IMR-90 (cell line): ENCODE results near the gene CHI3L1.

Experiments used
- BHLHE40 ChIP-seq: fragments of 150-350 bp; IDR thresholded peaks from 2 replicates; pipeline ENCODE4 v1.6.1; 2016; ENCODE audit warnings: mild to moderate bottlenecking, low read depth, low read length
- CEBPB ChIP-seq: IDR thresholded peaks from 2 replicates; pipeline ENCODE4 v1.6.1; 2012; ENCODE audit warnings: low read depth, low read length, improper control_type of control experiment
- CHD1 ChIP-seq: IDR thresholded peaks from 2 replicates; pipeline ENCODE4 v1.6.1; 2012; ENCODE audit warnings: low read depth, low read length, improper control_type of control experiment
- MAFK ChIP-seq: IDR thresholded peaks from 2 replicates; pipeline ENCODE4 v1.6.1; 2012; ENCODE audit warnings: low read depth, low read length, improper control_type of control experiment
- MAZ ChIP-seq: IDR thresholded peaks from 2 replicates; pipeline ENCODE4 v1.6.1; 2012; ENCODE audit warnings: low read depth, mild to moderate bottlenecking, low read length, improper control_type of control experiment, moderate library complexity, borderline replicate concordance
- MXI1 ChIP-seq: IDR thresholded peaks from 2 replicates; pipeline ENCODE4 v1.6.1; 2012; ENCODE audit warnings: low read depth, mild to moderate bottlenecking, low read length, moderate library complexity, borderline replicate concordance
- NFE2L2 ChIP-seq: fragments of 150-350 bp; IDR thresholded peaks from 2 replicates; pipeline ENCODE4 v1.6.1; 2016; ENCODE audit warnings: low read depth, mild to moderate bottlenecking, low read length
- POLR2A ChIP-seq: IDR thresholded peaks from 2 replicates; pipeline ENCODE4 v1.6.1; 2012; ENCODE audit warnings: mild to moderate bottlenecking, low read depth, low read length
- RCOR1 ChIP-seq: IDR thresholded peaks from 2 replicates; pipeline ENCODE4 v1.6.1; 2012; ENCODE audit warnings: mild to moderate bottlenecking, low read length, improper control_type of control experiment; ENCODE audit not compliant: insufficient replicate concordance
- RFX5 ChIP-seq: IDR thresholded peaks from 2 replicates; pipeline ENCODE4 v1.8.0; 2012; ENCODE audit warnings: low read depth, mild to moderate bottlenecking, low read length, moderate library complexity
- SMC3 ChIP-seq: fragments of 150-350 bp; IDR thresholded peaks from 2 replicates; pipeline ENCODE4 v1.6.1; 2016; ENCODE audit warnings: low read depth, mild to moderate bottlenecking, antibody characterized with exemption, low read length, moderate library complexity
- USF2 ChIP-seq: fragments of 150-350 bp; IDR thresholded peaks from 2 replicates; pipeline ENCODE4 v1.6.1; 2017; ENCODE audit warnings: mild to moderate bottlenecking, antibody characterized with exemption, low read length, low read depth
- TF ChIP-seq, protein P1 (sequence below): conservative IDR thresholded peaks from 2 replicates; pipeline ENCODE4 v1.5.1; 2012; ENCODE audit warnings: mild to moderate bottlenecking, low read depth, low read length, improper control_type of control experiment
- TF ChIP-seq, protein P2 (sequence below): fragments of 150-350 bp; IDR thresholded peaks from 2 replicates; pipeline ENCODE4 v1.6.1; 2016; ENCODE audit warnings: low read depth, mild to moderate bottlenecking, low read length, moderate library complexity, borderline replicate concordance

DNA sequence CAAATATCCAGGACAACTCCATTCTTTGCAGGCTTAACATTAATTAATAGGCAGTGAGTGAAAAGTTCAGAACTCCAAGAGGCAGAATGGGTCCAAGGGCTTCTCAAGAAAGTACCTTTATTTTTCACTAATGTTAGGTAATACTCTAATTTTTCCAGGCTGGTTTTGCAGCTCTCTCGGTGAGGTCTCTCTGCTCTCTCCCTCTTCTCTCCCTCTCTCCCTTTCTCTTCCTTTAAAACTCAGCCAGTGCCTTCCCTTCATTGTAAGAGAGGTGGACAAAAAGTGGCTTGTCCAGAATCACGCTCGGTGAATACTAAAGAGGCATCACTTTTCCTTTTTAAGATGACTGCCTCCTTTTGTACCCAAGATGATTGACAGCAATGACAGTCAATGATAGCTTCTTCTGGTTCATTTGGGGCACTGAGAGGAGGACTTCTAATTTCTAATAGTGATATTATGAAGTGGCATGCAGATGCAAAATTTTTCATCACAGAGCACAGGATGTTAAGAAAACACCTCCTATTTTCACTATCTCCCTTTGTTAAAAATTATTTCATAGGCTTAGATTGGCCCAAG lies 1.3 kb upstream of the CHI3L1 start:
- TF ChIP-seq CEBPB (no peak), BHLHE40 (no peak), MAFK (no peak), SMC3 (no peak), POLR2A (no peak), USF2 (no peak), RFX5 (no peak), RCOR1 (no peak), CHD1 (no peak), NFE2L2 (no peak), MAZ (no peak), MXI1 (no peak)
- TF ChIP-seq, protein P1, sequence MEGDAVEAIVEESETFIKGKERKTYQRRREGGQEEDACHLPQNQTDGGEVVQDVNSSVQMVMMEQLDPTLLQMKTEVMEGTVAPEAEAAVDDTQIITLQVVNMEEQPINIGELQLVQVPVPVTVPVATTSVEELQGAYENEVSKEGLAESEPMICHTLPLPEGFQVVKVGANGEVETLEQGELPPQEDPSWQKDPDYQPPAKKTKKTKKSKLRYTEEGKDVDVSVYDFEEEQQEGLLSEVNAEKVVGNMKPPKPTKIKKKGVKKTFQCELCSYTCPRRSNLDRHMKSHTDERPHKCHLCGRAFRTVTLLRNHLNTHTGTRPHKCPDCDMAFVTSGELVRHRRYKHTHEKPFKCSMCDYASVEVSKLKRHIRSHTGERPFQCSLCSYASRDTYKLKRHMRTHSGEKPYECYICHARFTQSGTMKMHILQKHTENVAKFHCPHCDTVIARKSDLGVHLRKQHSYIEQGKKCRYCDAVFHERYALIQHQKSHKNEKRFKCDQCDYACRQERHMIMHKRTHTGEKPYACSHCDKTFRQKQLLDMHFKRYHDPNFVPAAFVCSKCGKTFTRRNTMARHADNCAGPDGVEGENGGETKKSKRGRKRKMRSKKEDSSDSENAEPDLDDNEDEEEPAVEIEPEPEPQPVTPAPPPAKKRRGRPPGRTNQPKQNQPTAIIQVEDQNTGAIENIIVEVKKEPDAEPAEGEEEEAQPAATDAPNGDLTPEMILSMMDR = no peak
- TF ChIP-seq, protein P2, sequence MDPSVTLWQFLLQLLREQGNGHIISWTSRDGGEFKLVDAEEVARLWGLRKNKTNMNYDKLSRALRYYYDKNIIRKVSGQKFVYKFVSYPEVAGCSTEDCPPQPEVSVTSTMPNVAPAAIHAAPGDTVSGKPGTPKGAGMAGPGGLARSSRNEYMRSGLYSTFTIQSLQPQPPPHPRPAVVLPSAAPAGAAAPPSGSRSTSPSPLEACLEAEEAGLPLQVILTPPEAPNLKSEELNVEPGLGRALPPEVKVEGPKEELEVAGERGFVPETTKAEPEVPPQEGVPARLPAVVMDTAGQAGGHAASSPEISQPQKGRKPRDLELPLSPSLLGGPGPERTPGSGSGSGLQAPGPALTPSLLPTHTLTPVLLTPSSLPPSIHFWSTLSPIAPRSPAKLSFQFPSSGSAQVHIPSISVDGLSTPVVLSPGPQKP = no peak
